NK-92 (cell line): ENCODE measurements around the gene COL13A1.

Experiments
- DNase-seq: peaks from one replicate; lab custom pipeline; 2025; ENCODE audit not compliant: unreplicated experiment; lab: John Stamatoyannopoulos, UW

Gene COL13A1

DNA sequence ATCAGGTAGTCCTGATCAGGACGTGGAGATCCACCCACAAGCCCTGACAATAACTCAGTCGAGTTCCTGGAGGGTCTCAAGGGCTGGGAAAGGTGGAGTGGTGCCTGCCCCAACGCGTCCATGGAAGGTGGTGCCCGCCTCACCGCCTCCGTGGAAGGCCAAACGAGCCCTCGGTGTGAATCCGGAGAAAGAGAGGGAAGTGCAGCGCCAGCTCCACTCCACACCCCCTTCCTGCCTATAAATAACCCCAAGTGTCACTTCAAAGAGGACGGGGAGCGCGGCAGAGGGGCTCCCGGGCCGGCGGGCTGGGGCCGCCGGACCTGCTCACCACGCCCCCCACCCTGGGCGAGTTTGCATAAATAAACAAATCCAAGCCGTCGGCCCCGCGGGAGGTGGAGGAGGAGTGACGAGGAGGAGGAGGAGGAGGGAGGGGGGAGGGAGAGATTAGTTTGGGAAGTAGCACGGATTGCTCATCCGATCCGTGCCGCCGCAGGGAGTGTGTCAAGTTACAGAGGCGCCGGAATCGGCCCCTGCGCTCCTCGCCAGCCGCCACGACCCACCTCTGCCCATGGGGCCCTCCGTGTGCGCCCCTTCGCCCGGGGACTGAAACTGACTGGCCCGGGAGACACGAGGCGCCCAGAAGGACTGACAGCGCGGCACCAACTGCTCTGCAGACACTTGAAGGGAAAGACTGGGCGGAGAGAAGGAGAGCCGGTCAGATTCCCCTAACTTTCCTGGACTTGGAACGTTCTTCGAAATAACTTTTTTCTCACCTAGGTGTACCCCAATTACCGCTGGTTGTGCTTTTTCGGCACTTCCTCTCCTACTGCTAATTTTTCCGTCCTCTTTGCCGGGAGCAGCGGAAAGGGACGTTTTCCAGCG lies at the start of gene COL13A1:
Gene COL13A1 (plus strand): TSS at position 473 of the 882 bp plus-strand sequence. CDS start 518 bp downstream, outside the sequence.
- DNase-seq = no peak

DNA sequence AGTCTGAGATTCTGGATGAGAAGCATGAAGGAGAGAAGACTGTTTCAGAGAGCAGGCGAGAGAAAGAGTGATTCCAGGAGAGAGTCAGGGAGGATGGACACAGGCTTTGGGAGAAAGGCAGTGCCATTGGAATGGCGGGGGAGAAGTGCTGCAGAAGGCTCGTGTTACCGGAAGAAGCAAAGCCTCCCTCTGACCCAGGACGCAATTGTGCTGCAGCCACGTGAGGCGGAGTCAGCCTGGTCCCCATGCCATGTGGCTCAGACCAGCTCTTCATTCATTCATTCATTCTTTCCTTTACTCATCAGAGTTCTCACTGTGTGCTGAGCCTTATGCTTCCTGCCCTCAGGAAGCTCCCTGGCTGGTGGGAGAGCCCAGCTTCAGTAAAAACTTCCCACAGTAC lies 49.2 kb upstream of the COL13A1 start:
- DNase-seq = no peak

DNA sequence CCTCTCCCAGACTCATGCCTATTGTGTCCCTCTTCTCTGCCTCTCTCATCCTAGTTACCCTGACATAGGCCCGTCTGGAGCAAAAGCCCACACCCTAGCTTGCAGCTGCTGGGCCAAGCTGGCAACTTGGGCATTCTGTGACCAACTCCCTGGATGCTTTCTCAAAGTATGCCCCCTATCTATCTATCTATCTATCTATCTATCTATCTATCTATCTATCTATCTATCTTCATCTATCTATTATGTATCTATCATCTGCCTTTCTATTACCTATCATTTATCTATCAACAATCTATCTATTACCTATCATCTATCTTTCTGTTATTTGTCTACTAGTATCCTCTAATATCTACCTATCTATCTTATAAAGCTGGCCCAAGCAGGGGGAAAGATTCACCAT lies 45.4 kb upstream of the COL13A1 start:
- DNase-seq = no peak

DNA sequence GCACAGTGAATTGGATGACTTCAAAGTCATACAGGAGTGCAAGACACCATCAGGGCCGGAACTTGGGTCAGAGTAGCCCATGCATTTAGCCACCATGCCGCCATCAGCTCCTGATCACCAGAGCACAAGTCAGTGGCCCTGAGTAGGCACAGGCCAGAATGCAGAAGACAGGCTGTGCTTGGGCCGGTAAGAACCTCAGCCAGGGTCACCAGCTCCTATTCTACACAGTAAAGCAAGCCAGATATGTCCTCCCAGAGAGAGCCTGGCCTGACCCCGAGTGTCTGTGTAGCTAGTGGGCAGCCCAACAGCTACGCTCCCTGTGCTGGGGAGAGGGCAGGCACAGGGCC lies 44.5 kb upstream of the COL13A1 start:
- DNase-seq = no peak

DNA sequence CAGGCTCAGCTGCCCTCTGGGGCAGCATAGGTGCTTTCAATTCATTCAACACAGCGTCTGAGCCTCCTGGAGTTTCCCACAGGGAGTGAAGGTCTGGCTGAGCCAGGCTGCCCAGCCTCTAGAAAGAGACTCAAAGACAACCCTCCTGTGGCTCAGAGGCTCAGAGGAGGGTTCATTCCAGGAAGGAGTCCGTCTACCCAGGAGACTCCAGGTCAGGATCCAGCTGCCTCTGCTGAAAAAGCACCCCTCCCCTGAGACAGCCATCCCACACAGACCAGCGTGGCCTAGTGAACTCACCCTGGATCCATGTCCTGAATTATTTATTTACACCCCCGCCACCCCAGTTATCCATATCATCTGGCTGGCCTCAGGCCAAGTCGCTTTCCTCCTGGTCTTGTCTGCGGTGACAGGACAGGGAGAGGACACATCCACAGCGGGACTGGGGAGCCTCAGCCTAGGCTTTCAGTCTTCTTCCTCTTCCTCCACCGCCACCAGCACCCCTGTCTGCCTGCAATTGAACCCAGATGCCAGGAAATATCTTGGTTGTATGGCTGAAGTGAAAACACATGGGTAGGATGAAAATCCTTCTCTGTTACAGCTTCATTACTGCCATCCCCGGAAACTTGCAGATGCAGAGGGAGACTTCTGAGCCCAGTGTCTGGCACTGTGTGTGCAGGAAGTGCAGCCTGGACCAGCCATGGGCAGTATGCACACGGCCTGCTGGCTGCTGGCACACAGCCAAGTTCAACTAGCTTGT lies 44.0 kb upstream of the COL13A1 start:
- DNase-seq = no peak

DNA sequence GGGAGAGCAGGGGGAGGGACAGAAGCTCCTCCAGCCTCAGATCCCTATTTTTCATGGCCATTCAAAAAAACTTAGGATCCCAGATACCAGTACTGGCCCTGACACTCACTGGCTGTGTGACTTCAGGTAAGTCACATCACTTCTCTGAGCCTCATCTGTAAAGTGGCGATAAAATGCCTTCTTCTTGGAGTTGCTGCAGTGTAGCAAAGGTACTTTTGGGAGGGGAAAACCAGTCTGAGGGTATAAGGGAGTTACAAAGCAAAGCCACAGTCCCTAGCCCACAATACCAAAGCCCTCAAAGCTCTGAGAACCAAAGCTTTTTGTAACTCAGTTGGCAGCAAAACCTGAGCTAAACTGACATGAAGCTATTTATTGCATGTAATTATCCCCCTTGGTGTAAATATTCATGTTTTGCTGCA lies 43.4 kb upstream of the COL13A1 start:
- no peak for DNase-seq

DNA sequence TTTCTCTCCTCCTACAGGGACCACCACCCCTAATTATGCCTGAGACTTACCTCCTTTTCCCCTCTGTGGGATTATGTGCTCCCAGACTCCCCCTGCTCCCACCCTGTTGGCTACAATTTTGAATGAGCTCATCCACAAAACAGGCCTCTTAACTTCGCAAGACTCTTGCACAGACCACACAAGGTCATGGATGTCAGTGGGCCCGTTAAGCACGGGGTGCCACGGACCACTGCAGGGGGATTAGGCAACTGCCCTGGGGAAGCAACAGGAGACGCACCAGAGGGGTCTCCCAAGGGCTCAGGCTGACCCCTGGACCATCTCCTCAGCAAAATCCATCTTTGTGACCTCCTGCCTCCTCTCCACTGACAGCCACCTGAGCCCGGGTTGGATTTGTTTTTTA lies 42.1 kb upstream of the COL13A1 start:
- no peak for DNase-seq

DNA sequence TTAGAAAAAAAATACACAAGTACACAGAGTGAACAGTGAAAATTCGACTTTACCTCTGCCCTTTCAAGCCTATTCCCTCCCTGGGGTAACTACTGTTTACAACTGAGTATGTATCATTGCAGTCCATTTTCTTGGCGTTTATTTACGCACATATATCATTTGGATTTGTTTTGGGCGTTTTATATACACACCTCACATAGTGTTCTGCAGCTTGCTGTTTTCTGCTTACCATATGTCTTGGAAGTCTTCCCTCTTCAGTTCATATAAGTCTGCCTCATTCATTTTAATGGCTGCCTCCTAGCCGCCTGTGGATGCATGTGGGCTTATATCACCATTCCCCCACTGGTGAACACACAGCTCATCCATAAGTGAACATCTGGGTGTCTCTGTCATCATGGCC lies 41.6 kb upstream of the COL13A1 start:
- DNase-seq = no peak

DNA sequence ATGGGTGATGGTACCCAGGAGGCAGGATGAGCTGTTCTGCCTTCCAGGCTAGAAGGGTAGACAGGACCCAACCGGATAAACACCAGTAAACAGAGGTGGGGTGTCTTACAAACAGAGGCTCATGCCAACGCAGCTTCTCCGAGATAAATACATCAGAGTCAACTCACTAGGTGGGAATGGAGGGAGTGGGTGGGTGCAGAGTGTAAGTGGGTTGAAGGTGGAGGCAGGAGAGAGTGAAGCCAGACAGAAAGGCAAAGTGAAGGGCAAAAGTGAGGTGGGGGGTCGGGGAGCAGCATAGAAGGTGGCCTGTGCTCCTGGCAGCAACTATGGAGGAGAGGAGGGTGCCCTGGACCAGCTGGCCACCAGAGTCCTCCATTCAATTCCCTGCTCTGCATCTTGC lies 40.4 kb upstream of the COL13A1 start:
- DNase-seq = no peak

DNA sequence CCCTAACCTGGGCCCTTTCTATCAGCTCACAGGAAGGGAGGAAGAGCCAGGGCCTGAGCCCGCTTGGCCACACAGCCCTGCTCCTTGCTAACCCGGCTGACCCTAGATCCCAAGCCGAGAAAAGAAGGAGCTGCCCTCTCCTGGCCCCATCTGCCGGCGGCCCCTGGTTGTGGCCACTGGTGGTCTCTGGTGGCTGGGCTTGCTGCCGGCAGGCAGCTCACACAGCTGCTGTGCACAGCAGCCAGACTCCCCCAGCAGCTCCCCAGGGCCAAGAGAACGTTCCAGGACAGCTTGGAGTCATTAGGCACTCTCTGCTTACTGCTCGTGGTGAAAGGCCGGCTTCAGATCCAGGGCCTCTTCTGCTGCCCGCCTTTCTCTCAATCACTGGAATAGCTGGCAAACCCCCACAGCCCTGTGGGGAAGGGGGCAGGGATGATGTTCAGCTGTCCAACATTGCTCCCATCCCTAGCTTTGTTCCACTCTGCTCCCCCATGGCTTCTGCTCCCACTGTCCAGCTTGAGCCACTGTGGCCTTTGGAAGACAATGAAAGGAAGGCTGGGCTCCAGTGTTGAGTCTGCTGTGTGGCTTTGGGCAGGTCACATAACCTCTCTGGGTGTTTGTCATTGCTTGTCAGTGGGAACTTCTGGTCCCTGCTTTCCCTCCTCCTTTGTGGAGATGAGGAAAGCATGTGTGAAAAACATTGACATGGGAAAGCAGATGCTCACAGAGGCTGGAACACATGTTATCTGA lies 35.4 kb upstream of the COL13A1 start:
- no peak for DNase-seq

DNA sequence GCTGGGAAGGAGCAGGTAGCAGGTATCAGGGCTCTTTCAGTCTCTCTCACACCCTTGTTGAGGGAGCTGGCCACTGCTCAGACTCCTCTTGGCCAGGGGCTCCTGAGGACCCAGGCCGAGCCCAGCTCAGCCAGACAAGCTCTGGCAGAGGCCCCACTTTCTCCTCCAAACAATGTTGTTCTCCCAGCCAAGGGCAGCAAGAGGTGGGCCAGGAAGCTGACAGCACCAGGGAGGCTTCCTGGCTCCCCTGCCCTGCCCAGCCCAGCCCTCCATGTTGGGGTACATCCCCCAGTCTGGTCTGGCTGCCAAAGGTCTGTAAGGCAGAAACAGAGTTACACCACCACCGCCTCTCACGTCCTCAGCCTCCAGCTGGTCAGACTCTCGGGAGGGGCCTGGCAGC lies 33.9 kb upstream of the COL13A1 start:
- no peak for DNase-seq

DNA sequence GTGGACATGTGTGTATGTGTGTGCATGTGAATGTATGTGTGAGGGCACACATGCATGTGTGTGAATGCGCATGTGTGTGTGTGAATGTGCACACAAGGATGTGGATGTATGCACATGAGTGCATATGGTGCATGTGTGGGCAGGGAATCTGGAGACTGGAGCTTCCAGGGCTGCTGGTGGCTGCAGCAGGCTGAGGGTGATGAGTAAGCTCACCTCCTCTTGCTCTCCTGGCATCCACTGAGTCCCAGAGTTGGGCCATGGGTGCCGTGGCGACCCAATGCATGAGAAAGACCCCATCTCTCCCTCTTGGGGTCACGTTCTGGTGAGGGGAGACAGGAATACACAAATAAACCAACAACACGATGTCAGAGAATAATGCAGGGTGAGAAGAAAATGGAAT lies 33.3 kb upstream of the COL13A1 start:
- DNase-seq = no peak

DNA sequence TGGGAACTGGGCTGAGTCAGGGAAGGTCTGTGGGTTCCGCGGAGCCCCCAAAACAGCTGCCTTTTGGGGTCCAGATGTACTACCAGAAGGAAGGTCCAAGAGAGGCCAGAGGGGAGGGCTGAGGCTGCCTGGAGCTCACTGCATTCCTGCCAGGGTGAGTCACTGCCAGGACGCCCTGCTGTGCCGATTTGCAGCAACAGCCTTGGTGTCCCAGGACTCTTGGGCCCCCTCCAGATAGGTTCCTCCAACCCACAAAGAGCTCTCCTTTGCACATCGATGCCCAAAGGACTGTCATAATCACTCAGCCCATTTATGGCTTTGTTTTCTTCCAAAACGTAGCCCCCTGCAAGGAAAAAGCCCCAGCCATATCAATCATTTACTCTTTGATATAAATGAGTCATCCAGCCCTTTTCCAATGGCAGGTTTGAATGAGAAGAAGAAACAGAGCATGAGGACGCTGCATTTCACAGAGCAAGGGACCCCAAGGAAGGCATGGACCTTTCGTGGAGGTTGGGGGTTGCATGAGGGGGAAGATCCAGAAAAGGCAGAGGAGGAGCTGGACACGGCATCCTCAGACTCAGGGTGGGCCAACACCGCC lies 32.2 kb upstream of the COL13A1 start:
- DNase-seq = no peak

DNA sequence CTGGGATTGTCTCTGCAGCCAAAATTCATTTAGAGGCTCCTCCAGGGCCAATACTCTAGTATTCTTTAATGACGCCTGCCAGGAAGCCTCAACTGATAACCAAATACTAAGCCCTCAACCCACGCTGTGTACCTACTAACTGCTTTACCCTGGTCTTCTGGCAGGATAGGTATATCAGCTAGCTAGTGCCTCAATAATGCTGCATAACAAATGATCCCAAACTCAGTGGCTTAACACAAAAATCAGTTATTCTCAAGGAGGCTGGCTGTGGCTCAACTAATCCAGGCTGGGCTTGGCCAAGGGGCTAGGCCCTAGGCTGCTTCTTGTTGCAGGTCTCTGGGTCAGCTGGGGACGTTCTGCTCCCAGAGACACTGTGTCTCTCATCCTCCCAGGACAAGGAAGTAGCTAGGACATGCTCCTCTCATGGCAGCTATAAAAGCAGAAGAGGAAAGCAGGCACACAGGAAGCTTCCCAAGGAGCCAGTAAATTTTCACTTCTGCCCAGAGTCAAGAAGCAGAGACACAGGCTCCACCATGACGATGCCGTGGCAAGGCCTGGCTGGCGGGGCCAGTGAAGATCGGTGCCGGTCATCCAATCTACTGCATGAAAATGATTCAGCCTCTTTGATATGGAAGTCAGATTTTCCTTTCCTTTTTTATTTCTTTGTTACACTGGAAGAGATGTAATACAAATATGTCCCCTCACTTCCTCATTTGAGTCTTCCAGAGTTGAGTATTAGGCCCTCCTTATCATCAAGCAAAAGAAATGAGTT lies 28.6 kb upstream of the COL13A1 start:
- no peak for DNase-seq

DNA sequence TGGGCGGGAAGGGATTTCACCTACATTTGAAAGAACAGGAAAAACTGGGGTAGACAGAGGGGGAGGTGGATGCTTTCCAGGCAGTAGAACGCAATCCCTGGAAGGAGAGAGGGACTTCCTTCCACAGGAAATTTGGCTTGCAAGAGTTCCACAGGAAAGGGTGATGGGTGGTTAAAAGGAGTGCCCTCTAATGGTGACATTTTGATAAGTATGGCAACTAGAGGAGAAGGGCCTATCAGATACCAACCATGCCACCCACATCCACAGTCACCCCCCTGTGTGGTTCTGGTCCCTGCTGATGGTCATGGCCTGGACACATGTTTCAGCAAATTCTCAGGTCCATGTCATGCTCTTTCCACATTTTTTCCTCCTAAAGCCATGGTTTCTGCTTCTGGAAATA lies 27.1 kb upstream of the COL13A1 start:
- no peak for DNase-seq

DNA sequence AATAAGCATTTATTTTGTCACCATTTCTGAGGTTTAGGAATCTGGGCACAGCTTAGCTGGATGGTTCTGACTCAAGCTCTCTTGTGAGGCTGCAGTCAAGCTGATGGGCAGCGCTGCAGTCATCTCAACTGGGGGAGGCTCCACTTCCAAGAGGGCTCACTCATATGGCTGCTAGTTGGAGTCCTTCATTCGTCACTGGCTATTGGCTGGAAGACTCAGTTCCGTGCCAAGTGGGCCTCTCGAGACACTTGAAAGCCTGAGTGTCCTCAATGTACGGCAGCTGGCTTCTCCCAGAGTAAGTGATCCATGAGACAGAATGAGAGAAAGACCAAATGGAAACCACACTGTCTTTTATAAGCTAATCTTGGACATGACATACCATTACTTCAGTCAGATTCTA lies 21.6 kb upstream of the COL13A1 start:
- DNase-seq = no peak

DNA sequence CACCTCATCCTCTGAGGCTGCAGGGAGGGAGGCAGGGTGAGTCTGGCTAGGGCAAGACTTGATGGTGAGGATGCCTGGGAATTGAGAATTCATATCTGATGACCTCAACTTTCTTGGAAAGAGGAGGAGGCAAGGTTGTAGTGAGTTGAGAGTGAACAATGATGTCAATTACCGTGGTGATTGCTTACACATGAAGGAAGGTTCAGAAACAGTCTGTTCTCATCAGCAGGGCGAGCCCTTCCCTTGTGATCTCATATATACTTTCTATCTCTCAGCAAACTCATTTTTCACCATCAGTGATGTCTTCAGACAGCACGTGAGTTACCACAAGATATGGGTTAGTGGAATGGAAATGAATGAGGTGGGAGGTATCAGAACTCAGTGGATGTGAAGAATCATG lies 20.1 kb upstream of the COL13A1 start:
- DNase-seq = no peak

DNA sequence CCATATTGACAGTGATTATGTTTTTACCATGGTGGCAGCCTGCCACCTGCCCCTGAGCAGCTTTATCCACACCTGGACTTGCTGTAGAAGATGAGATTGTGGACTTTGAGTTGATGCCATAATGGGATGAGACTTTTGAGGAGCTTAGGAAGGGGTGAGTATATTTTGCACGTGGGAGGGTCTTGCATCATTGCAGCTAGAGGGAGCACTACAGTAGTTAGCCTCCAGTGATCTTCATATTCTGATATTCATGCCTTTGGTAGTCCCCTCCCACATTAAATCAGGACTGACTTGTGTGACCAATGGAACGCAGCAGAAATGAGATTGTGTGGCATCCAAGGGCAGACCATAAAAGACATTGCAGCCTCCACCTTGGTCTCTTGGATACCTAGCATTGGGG lies 18.2 kb upstream of the COL13A1 start:
- no peak for DNase-seq

DNA sequence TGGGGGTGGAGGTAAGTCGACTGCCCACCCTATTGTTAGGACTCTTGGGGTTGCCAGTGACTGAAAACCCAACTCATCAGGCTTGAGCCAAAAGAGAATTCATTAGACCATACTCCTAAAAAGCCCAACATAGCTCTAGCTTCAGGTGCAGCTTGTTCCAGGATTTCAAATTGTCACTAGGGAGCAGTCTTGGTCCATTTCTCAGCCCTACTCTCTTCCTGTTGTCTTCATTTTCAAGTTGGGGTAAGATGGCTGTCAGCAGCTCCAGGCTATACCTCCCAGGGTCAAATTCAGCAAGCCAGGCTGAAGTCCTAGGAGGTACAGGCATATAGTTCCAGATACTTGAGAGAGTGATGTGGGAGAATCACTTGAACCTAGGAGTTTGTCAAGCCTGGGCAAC lies 14.9 kb upstream of the COL13A1 start:
- no peak for DNase-seq

DNA sequence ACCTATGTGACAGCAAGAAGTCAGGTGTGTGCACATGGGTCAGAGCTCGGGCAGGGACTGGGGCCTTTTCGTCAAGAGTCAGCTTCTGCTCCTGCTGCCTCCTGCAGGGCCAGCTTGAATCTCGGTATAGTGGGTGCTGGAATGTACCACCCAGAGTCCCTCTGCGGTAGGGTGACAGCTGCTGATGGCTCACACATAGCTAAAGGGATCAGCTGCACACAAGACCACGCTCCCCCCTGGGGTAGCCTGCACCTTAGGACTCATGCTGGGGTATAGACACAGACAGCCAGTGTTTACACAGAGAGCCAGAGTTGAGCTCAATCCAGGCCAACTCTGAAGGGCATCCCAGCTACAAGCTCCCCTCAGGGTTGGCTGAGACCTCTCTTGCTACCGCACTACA lies 14.0 kb upstream of the COL13A1 start:
- DNase-seq = no peak

DNA sequence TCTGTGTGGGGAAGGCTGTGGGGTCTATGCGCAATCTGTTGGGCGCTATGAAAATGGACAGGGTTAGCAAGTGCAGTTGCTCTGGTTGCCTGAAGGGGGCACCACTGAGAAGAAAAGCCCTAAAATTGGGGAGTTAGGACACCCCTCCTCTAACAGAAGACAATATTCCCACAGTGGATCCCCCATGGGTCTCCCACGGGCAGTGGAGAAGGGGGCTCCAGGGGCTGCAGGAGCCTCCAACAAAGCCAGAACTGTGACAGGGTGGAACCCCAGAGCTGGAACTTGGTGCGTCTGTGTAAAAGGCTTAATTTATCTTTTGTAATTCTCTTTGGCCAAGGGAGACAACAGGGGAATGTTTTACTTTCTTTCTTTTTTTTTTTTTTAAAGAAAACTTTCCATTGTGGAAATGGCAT lies 12.5 kb upstream of the COL13A1 start:
- DNase-seq = no peak
